Ovary (tissue), 9 donors: Measurements from ENCODE around the gene SCGN. TPM values are rescaled to one million over a fixed set of nuclear protein-coding genes. Genes with fewer than 3 reads are reported as not detected.

Experiments
- DNase-seq, 5 donors: peaks; one replicate each; pipeline ENCODE4 v3.0.0-alpha.2; 2019 to 2020
- H3K27ac ChIP-seq, 2 donors: fragments of 200-600 bp; one replicate each; pipeline versions ENCODE4 v1.5.1 to v1.8.0; 2019 to 2022
- H3K27me3 ChIP-seq: fragments of 200-600 bp; one replicate; pipeline ENCODE4 v1.8.0; 2022
- H3K36me3 ChIP-seq: fragments of 200-600 bp; sonication (generic); one replicate; pipeline ENCODE4 v1.5.1; 2019
- H3K4me1 ChIP-seq: one replicate; pipeline ENCODE4 v1.8.1; 2013; ENCODE audit warnings: mild to moderate bottlenecking, moderate library complexity; ENCODE audit not compliant: insufficient read depth
- H3K4me3 ChIP-seq: fragments of 200-600 bp; sonication (generic); one replicate; pipeline ENCODE4 v1.5.1; 2017
- H3K9me3 ChIP-seq, 2 donors: fragments of 200-600 bp in 1 of 2; sonication (generic) in 1 of 2; one replicate each; pipeline versions ENCODE4 v1.5.1 to v1.8.1; 2013 to 2019; ENCODE audit warnings: mild to moderate bottlenecking in 1 of 2, moderate library complexity in 1 of 2
- CTCF ChIP-seq, 3 donors: fragments of 450-650 bp in 2 of 3; fragments of 200-600 bp in 1 of 3; IDR thresholded peaks; one replicate each; pipeline versions ENCODE4 v1.5.1 to v1.8.0; 2016 to 2022; ENCODE audit warnings: antibody characterized with exemption in 3 of 3, mild to moderate bottlenecking in 1 of 3
- EP300 ChIP-seq: sonication (generic); formaldehyde crosslinking; IDR thresholded peaks from one replicate; pipeline ENCODE4 v1.6.1; 2017; ENCODE audit warnings: antibody characterized with exemption
- POLR2A ChIP-seq: fragments of 450-650 bp; IDR thresholded peaks from one replicate; pipeline ENCODE4 v1.6.1; 2017; ENCODE audit warnings: antibody characterized with exemption, mild to moderate bottlenecking, moderate library complexity
- WGBS, 3 donors: extraction: QIAGEN DNeasy Blood & Tissue Kit in 1 of 3; methylation state at CpG; one replicate each; pipeline versions ENCODE4 v1.1.5 to v1.1.7; 2013 to 2017; 5-methylcytosine and 5-hydroxymethylcytosine counted together
- intact Hi-C, 4 donors: fragments of 100-400 bp; cut with DNase I; formaldehyde crosslinking; loops; one replicate each; pipeline versions ENCODE4 v1.11.0 to v1.15.1; 2022 to 2023
- polyA plus RNA-seq, 2 donors: library from polyadenylated mRNA; stranded (reverse); fragments of 200-250 nt in 1 of 2; fragments of 350-450 nt in 1 of 2; fragmentation: Illumina TruSeq in 1 of 2; extraction: RNeasy Lipid Tissue Mini Kit (QIAGEN cat#74804) in 1 of 2; gene quantifications; one replicate each; pipeline ENCODE4 v1.2.3, GENCODE V29; 2013 to 2014
- total RNA-seq, 7 donors: library from RNA; depleted of rRNA in 2 of 7; stranded (reverse); fragments of >200 nt in 2 of 7; fragmentation: NEBNext Ultra II Directional in 3 of 7; extraction: Animal tissue kit (Norgen Biotek cat#: 25700) in 3 of 7; gene quantifications; one replicate each; pipeline versions ENCODE4 v1.1.0 to v1.2.4, GENCODE V29; 2016 to 2023
- donor health status: DM: no; HTN: no; CAD: no; lungs with moderate emphysema.
- donor health status: DM: no; HTN: no; CAD: no.
- donor health status: Bipolar disorder and iron deficiency.
- donor health status: DM: yes; HTN: yes; CAD: no.
- donor health status: DM: no; HTN: no; CAD: no.
- donor health status: DM: yes; HTN: yes; CAD: no.

SCGN gene
- total and polyA plus RNA-seq, 9 donors, result 0.08 to 1.8 (median 0.28) TPM; not detected in 5

- Histone ChIP-seq H3K36me3 (no peaks in the 10 kb centered on the region), H3K9me3 (no peaks in the 10 kb centered on the region), H3K4me1 (peaks cover 2% of the 10 kb centered on the region), H3K4me3 (no peak overlapping the region), H3K27me3 (no peaks in the 10 kb centered on the region), H3K27ac (peak overlapping the region in 1 of 2 donors; percentile 13)
- no peak for DNase-seq
- TF ChIP-seq EP300 (no peak), CTCF (IDR thresholded peaks at IDR 0.05) (no peak), POLR2A (no peak)
- WGBS, 3 donors, result 71 to 81% (median 79%) methylated on average over 1 of the region's 1 CpG
- intact Hi-C loops, result no loop called here
Observed at GRCh38 chr6:25623879-25624278, 28.1 kb upstream of the SCGN start.

DNA sequence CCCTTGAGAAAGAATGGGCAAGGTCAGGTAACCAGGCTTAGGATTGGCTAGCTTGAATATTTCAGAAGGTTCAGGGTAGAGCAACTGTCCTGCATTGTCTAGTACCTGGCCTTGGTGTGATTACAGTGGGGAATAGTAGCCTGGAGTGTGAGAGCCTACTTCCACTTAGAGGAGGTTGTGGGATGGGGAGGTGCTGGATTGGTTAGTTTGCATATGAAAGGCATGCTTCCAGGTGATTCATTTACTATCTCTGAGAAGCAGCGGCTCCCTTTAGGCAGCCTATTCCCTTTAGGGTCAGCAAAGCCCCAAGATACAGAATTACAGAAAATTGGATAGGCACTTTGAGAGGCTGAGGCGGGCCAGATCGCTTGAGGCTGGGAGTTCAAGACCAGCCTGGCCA, 25.0 kb upstream of the SCGN start:
- Histone ChIP-seq H3K9me3 (no peaks in the 10 kb centered on the region), H3K27me3 (no peaks in the 10 kb centered on the region), H3K4me1 (peaks cover 2% of the 10 kb centered on the region), H3K27ac (no peak overlapping the region), H3K36me3 (no peaks in the 10 kb centered on the region), H3K4me3 (no peak overlapping the region)
- no peak for TF ChIP-seq EP300
- TF ChIP-seq POLR2A, result no peak
- 73 to 75% (median 75%) methylated on average over 3 of the region's 3 CpGs for WGBS, 3 donors
- intact Hi-C loops, result no loop called here
- DNase-seq, result no peak

- TF ChIP-seq CTCF (IDR thresholded peaks at IDR 0.05), result no peak
- no peak for TF ChIP-seq POLR2A
- no peak for TF ChIP-seq EP300
- Histone ChIP-seq H3K27ac (no peak overlapping the region), H3K9me3 (no peaks in the 10 kb centered on the region), H3K4me3 (no peak overlapping the region), H3K36me3 (no peaks in the 10 kb centered on the region), H3K27me3 (no peaks in the 10 kb centered on the region), H3K4me1 (no peaks in the 10 kb centered on the region)
- intact Hi-C loops, result no loop called here
- DNase-seq, result no peak
- 87 to 90% (median 88%) methylated on average over 4 of the region's 4 CpGs for WGBS, 3 donors
Observed at GRCh38 chr6:25628471-25629197, 23.4 kb upstream of the SCGN start.

DNA sequence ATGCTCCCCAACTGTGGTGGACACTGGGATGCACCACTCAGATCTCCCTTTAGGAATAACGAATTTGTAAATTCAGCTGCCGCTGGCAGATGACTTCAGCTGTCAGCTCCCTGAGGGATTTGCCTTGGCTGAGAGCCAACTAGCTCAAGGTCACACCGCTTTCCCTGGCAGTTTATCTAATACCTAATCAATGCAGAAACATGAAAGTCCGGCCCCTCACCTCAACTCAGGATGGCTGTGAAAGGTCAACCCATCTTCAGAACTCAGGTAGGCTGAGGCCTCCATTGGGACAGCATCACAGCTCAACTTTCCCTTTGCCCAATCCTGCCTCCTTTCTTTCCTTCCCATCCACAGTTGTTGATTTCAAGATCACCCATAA, 22.8 kb upstream of the SCGN start:
- DNase-seq, result no peak
- Histone ChIP-seq H3K4me1 (no peaks in the 10 kb centered on the region), H3K27me3 (no peaks in the 10 kb centered on the region), H3K4me3 (no peak overlapping the region), H3K27ac (no peak overlapping the region), H3K9me3 (no peaks in the 10 kb centered on the region), H3K36me3 (no peaks in the 10 kb centered on the region)
- intact Hi-C loops, result no loop called here
- TF ChIP-seq POLR2A (no peak), EP300 (no peak), CTCF (IDR thresholded peaks at IDR 0.05) (no peak)
- WGBS, 3 donors, result 29 to 32% (median 31%) methylated on average over 4 of the region's 4 CpGs

DNA sequence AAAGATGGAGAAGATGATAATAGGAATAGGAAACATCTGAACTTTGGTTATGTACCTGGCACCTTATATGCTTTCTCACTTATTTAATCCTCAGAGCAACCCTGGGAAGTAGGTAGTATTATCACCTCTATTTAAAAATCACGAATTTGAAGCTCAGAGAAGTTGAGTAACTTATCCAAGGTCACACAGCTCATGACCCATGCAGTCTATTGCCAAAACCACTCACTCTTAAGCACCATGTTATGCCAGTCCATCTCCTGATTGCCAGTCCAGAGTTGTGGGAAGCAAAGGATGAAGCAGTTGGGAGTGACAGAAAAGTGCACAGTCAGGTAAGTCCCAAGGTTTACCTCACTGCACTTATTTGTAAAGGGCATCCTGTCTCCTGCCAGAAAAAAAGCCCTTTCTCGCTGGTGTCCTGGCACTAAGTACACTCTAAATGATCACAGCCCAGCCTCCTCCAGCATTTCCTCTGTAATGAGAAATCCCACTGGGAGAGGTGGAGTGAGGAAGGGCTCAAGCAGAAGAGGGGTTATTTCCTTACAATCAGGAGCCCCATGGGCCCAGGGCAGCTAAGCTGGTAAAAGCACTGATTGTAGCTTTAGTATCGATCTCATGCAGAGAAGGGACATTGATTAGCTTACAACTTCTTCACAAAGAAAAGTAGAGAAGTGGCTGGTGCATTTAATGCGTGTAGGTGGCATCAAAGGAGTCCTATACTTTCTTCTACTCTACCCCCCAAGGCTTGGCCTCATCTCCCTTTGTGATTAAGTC, 21.3 kb upstream of the SCGN start:
- 49 to 58% (median 51%) methylated on average over 4 of the region's 4 CpGs for WGBS, 3 donors
- intact Hi-C loops, result no loop called here
- TF ChIP-seq POLR2A (no peak), CTCF (IDR thresholded peaks at IDR 0.05) (no peak), EP300 (no peak)

More for the DNA sequence above, 21.3 kb upstream of the SCGN start:
- no peaks in the 10 kb centered on the region for H3K36me3 ChIP-seq
- H3K4me3 ChIP-seq, result no peak overlapping the region
- no peak for DNase-seq
- H3K9me3 ChIP-seq, result no peaks in the 10 kb centered on the region
- H3K27me3 ChIP-seq, result no peaks in the 10 kb centered on the region
- H3K4me1 ChIP-seq, result no peaks in the 10 kb centered on the region
- H3K27ac ChIP-seq, result no peak overlapping the region
